Measurements from ENCODE around the gene CPXM1. TPM values are rescaled to one million over a fixed set of nuclear protein-coding genes. Genes with fewer than 3 reads are reported as not detected.

The CPXM1 gene
- total and polyA plus RNA-seq, 9 of the 15 experiments (the other 6 are each of a cell fraction or from before 2014, with no cell fraction given): 0.04 to 1.1 (median 0.37) TPM; not detected in 2

- TF ChIP-seq MGA (IDR thresholded peaks at IDR 0.05): peak; percentile 88
- TF ChIP-seq NFYB (IDR thresholded peaks at IDR 0.05; ENCODE audit: extremely low read depth, insufficient read length): no peak
- TF ChIP-seq ARID2 (IDR thresholded peaks at IDR 0.05): no peak
- no peak for TF ChIP-seq MAFG (tag; conservative IDR thresholded peaks at IDR 0.05)
- peak; percentile 23 for TF ChIP-seq TAF1 (IDR thresholded peaks at IDR 0.05; ENCODE audit: control insufficient read depth, extremely low read depth, insufficient read depth, low read length, severe bottlenecking)
- no peak for TF ChIP-seq RCOR1 (IDR thresholded peaks at IDR 0.05; ENCODE audit: borderline replicate concordance in 1 of 2, low read depth in 2 of 2, low read length in 2 of 2)
- TF ChIP-seq NONO (IDR thresholded peaks at IDR 0.05; ENCODE audit: low read depth in 2 of 2, low read length in 1 of 2): peak in 1 of 2 experiments; percentile 16; a peak in 1 of 4 replicates
- TF ChIP-seq CBFA2T2 (conservative IDR thresholded peaks at IDR 0.05): peak; percentile 58
- TF ChIP-seq BRD4 (IDR thresholded peaks at IDR 0.05): 0 out of 2 replicates have a peak, but pooled peaks have one; percentile 39
- 0 out of 2 replicates have a peak, but pooled peaks have one; percentile 37 for TF ChIP-seq ZNF76 (CRISPR knock-in tag; IDR thresholded peaks at IDR 0.05; ENCODE audit: borderline replicate concordance)
- no peak for TF ChIP-seq ESRRB (CRISPR knock-in tag; IDR thresholded peaks at IDR 0.05; ENCODE audit: borderline replicate concordance)
- peak; percentile 98 for TF ChIP-seq GABPB1 (CRISPR knock-in tag; IDR thresholded peaks at IDR 0.05)
Measured at GRCh38 chr20:2840138-2840966, 39.9 kb upstream of the CPXM1 start, which contains the start of the genes PCED1A and VPS16 (continued).

Measured in K562 (cell line).